Measurements from ENCODE around the gene ADAM12. TPM values are rescaled to one million over a fixed set of nuclear protein-coding genes. Genes with fewer than 3 reads are reported as not detected.

ADAM12 gene
- total RNA-seq, 1 experiment from 2014 or later: 0.24 TPM

- H3K27ac Mint-ChIP-seq: no peak overlapping the region
- Histone ChIP-seq H3K27me3 (ENCODE audit: insufficient read depth, low read length) (no peaks in the 10 kb centered on the region), H3K27ac (ENCODE audit: insufficient read length, low read depth, low read length) (no peak overlapping the region), H2BK120ac (ENCODE audit: low read depth, low read length, poor library complexity, severe bottlenecking) (no peak overlapping the region), H3K79me2 (ENCODE audit: insufficient read depth, low read length) (no peaks in the 10 kb centered on the region), H2BK5ac (ENCODE audit: insufficient read length, low read length) (no peak overlapping the region), H3K9me3 (ENCODE audit: control insufficient read depth, low read depth, low read length) (no peaks in the 10 kb centered on the region), H4K20me1 (ENCODE audit: control insufficient read depth, insufficient read depth, insufficient read length) (no peaks in the 10 kb centered on the region), H4K91ac (ENCODE audit: insufficient read length, low read depth, low read length) (no peak overlapping the region), H3K23me2 (ENCODE audit: insufficient read length, low read depth, low read length, poor library complexity, severe bottlenecking) (no peaks in the 10 kb centered on the region), H3K18ac (ENCODE audit: insufficient read length, low read depth, low read length) (no peak overlapping the region), H2AK5ac (ENCODE audit: insufficient read length, low read length) (no peak overlapping the region), H2BK20ac (ENCODE audit: low read depth, low read length, poor library complexity, severe bottlenecking) (no peak overlapping the region), H3T11ph (ENCODE audit: low read length) (no peak overlapping the region), H3K4me1 (ENCODE audit: insufficient read depth, low read length) (no peaks in the 10 kb centered on the region), H3K56ac (ENCODE audit: insufficient read length, low read depth, low read length) (no peak overlapping the region), H4K8ac (replicated peaks; ENCODE audit: insufficient read length, low read depth, low read length) (no peak overlapping the region), H2BK15ac (ENCODE audit: low read depth, low read length) (no peak overlapping the region), H3K79me1 (ENCODE audit: insufficient read depth, low read depth, low read length, poor library complexity, severe bottlenecking) (no peaks in the 10 kb centered on the region), H3K4ac (ENCODE audit: low read depth, low read length) (no peak overlapping the region), H3K14ac (ENCODE audit: insufficient read depth, low read length) (no peak overlapping the region), H2BK12ac (ENCODE audit: insufficient read length, low read depth, low read length) (no peak overlapping the region), H3K4me2 (ENCODE audit: insufficient read depth, insufficient read length, low read length) (no peak overlapping the region), H2AFZ (ENCODE audit: low read length) (no peak overlapping the region), H3K23ac (ENCODE audit: insufficient read length, low read depth, low read length) (no peak overlapping the region), H3K9ac (ENCODE audit: extremely low read depth, insufficient read length, low read length) (no peak overlapping the region), H4K5ac (ENCODE audit: insufficient read length, low read depth, low read length) (no peak overlapping the region)
- no peak for TF ChIP-seq CTCF (conservative IDR thresholded peaks at IDR 0.05)
- peaks cover 2% of the 10 kb centered on the region; the same call in 1 of the 2 replicates for H3K27me3 Mint-ChIP-seq (ENCODE audit: low read depth)
- H3K9me3 Mint-ChIP-seq: peaks cover 9 to 13% of the 10 kb centered on the region in 2 experiments; a peak in 4 of 5 replicates
- WGBS (ENCODE audit: extremely low coverage, insufficient read length, low lambda C conversion rate): no CpG with 5 or more reads among the region's 6 CpGs
- H3K36me3 Mint-ChIP-seq (ENCODE audit: insufficient read depth in 1 of 3, low read depth in 3 of 3): peaks cover 0 to 12% (median 5%) of the 10 kb centered on the region in 3 experiments; a peak in 4 of 7 replicates
- peaks cover 2 to 5% of the 10 kb centered on the region in 2 experiments; a peak in 3 of 4 replicates for H3K4me1 Mint-ChIP-seq
- H3K4me3 Mint-ChIP-seq: no peak overlapping the region
- DNase-seq: no peak
These were observed 393.7 kb downstream of the ADAM12 start for GRCh38 chr10:125994601-125995000.

Data from H9 (cell line).